D721Med (cell line): ENCODE data around the gene CATSPER4.

Experiments
- DNase-seq: peaks from one replicate; pipeline ENCODE4 v3.0.0; 2011; ENCODE audit warnings: low spot score; ENCODE audit not compliant: insufficient read length
- FAIRE-seq: peaks from 2 replicates; lab custom pipeline; 2011; peaks lifted over from hg19 to GRCh38; lab: Jason Lieb, UNC
- CTCF ChIP-seq: IDR thresholded peaks from 2 replicates; pipeline ENCODE4 v1.5.1; 2012; ENCODE audit warnings: mild to moderate bottlenecking, control low read depth; ENCODE audit not compliant: insufficient read depth; ENCODE audit errors: missing control alignments

Gene CATSPER4

DNA sequence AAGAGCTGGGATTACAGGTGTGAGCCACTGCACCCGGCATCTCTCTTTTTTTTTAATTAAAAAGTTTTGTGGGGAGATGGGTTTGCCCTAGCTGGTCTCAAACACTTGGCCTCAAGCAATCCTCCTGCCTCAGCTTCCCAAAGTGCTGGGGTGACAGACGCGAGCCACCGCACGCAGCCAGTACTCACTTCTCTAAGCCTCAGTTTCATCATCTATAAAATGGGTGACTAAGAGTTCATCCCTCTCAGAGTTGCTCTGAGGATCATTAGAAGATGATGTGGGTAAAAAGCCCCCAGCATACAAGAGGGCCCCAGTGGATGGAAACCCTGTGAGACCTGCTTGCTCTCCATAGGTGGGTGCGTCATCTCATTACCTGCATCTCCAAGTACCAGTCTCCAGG, 2.5 kb upstream of the CATSPER4 start:
- no peak for FAIRE-seq
- DNase-seq = no peak
- TF ChIP-seq CTCF = no peak

- no peak for TF ChIP-seq CTCF
- DNase-seq (no peak), FAIRE-seq (no peak)
Measured at GRCh38 chr1:26188477-26188876, 1.9 kb upstream of the CATSPER4 start.

- no peak for DNase-seq
- TF ChIP-seq CTCF = no peak
- FAIRE-seq = no peak
Measured at GRCh38 chr1:26189331-26189730, 1.1 kb upstream of the CATSPER4 start.

GRCh38 chr1:26189751-26190275, 589 bp upstream of the CATSPER4 start:
- no peak for TF ChIP-seq CTCF
- FAIRE-seq (no peak), DNase-seq (no peak)

GRCh38 chr1:26191739-26192138, 1.3 kb downstream of the CATSPER4 start:
- FAIRE-seq = no peak
- no peak for TF ChIP-seq CTCF
- no peak for DNase-seq

DNA sequence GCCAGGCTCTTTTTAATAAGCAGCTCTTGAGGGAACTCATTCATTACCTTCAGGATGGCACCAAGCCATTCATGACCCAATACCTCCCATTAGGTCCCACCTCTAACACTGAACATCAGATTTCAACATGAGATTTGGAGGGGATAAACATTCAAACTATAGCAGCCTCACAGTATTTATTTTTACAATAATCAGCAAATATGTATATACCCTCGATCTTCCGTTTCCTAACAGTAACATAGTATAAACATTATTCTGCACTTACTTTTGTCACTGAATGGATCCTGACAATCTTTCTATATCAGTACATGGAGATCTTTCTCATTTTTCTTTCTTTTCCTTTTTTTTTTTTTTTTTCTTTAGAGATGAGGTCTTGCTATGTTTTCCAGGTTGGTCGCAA, 5.4 kb downstream of the CATSPER4 start:
- no peak for FAIRE-seq
- no peak for DNase-seq
- no peak for TF ChIP-seq CTCF

GRCh38 chr1:26197301-26197700, 6.9 kb downstream of the CATSPER4 start:
- no peak for TF ChIP-seq CTCF
- DNase-seq (no peak), FAIRE-seq (no peak)
